GM04503 (cell line): ENCODE data around the gene SLC25A39.

Experiments used
- DNase-seq: peaks from one replicate; pipeline ENCODE4 v3.0.0-alpha.2; 2012; ENCODE audit warnings: low read depth

Gene SLC25A39

DNA sequence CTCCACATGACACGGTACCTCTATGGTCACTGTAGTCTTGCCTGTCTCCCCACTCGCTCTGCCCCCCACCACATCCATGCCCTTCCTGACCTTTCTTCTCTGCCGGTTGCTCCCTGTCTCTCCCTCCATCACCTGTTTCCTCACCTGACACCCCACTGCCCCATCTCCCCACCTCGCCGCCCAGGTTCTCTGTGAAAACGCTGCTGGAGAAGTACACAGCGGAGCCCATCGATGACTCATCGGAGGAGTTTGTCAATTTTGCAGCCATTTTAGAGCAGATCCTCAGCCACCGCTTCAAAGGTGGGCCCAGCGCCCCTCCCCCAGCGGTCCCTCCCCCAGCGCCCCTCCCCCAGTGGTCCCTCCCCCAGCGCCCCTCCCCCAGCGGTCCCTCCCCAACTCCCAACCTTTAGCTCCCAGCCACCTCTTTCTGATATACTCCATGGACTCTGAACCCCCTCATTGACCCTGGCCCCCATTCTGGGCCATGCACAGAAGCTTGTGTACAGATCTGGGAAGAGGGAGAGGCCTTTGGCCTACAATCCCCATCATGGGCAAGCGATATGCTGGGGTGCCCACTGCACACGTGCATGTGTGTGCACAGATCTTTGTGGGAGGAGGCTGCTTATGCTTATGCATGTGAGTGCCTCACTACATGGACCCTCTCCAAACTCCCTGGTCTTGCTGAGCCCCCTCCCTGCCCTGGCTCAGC is 12.1 kb downstream of the SLC25A39 start:
- no peak for DNase-seq

DNA sequence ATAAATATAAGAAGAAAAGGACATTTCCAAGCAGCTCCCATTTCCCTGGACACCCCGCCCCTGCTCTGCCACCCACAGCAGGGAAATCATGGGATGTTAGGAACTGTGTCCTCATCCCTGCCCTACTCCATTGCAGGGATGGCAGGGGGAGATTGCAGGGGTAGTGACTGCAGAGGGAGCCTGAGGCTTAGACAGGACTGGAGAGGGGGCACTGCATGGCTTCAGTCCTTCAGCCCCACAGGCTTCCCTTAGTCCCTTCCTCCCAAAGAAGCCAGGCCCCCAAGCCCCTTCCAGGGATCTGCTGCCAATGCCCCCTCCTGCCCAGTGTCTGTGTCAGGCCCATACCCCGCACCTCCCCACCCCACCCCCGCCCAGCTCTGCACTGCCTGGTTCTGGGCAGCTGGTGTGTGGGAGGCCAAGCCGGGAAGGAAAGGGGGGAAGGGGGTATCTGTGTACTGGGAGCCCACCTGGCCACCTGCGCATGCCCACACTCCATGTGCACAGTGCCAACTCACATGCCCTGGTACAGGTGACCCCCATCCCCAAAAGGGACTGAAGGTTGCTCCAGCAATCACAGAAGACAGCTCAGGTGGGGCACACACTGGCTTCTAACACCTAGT is 13.0 kb downstream of the SLC25A39 start:
- no peak for DNase-seq

DNA sequence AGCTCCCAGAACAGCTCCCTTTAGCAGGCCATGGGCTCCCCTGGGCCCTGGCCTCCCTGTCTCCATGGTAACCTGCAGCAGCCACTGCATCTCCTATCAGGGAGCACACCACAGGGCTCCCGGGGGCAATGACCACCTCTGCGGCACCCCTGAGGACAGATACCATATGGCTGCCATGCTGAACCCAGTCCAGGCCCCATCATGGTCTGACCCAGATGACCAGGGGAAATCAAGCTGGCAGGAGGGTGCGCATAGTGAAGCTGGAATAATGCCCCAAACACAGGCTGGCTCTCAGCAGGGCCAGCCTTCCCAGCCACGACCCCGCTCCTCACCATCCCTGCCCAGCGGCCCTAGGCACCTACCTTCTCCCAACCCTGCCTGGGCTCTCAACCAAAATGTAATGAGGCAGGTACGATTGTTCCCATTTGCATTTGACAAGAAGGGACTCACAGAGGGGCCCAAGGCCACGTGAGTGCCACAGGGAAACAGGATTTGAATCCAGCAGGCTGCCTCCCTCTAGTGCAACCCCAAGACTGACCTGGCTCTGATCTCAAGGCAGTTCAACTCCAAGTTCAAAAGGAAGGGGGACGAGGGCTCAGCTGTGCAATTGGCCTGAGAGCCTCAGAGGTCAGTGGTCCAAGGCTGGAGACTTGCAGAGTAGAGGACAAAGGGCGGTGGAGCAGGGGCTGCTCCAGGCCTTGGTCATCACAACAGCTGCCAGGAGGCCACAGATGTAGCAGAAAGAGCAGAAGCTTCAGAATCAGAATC is 13.8 kb downstream of the SLC25A39 start:
- no peak for DNase-seq

DNA sequence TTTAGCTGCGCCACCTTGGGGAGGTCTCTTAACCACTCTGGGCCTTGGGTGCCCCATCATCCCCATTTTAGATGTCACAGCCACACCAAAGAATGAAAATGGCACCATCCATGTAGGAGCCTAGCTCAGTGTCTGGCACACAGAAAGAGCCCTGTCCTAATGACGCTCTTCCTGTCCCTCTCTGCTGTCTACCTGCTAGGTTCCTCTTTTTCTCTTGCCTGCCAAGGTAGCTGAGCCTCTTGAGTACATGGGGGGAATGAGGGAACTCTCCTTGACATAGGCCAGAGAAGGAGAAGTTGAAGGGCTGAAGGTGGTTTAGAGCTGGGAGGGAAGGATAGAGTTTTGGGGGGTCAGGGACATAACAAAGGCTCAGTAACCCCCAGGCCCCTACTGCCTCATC is 14.4 kb downstream of the SLC25A39 start:
- DNase-seq: no peak

DNA sequence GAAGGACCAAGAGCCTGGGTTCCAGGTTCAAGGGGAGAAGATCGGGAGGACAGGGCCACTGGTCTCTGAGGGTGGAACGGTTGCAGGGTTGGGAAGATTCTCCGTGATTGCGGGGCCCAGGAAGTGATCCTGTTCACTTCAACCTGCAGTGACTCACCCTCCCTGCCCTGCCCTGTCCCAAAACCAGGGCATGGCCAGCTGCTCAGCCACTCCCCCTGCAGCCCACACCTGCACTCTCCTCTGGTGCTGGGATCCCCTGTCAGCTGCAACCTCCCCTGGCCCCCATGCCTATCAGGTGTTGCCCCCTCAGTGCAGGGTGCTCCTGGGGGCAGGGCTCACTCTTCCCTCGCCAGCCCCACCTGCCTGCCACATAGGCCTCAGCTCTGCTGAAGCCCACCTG is 15.2 kb downstream of the SLC25A39 start:
- no peak for DNase-seq

DNA sequence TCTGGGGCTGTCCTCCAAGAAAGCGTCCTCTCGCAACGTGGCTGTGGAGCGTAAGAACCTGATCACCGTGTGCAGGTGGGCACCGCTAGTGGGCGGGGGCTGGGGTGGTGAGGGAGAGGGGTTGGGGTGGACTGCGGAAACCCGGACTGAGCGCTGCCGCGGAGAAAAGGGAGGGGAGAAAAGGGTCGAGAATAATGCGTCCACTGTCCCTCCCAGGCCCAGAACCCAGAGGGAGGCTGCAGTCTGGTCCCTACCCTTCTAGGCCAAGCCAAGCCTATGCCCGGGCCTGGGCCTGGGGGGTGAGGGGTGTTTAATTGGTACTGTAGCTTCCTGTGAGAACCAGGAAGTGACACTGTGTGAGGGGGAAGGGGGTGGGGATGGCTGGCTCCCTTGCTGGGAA is 15.8 kb downstream of the SLC25A39 start:
- DNase-seq: no peak

DNA sequence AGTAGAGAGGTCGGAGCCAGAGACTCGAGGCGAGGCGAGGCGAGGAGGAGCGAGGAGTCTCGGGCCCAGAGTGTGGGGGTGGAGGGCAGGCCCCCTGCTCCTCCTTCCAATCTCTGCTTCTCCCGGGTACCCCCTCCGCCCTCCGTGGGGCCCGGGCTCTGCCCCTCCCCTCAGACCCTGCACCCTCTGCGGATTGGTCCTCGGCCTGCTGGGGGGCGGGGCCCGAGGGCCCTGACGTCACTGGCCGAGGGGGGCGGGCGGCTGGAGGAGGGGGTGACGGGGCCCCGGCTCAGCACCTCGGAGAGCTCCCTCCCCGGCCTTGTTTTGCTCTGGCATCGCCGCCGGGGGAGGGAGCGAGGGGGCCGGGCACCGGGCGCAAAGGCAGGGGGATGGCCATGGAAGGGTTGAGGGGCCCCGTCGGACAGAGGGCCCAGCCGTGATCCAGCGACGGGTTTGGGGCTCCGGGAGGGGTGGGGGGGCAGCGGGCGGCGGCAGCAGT is 16.3 kb downstream of the SLC25A39 start, which contains the start of gene RUNDC3A:
RUNDC3A (plus strand) TSS at position 282 of the 499 bp plus-strand sequence. CDS start 232 bp downstream, outside the sequence.
- DNase-seq: no peak

DNA sequence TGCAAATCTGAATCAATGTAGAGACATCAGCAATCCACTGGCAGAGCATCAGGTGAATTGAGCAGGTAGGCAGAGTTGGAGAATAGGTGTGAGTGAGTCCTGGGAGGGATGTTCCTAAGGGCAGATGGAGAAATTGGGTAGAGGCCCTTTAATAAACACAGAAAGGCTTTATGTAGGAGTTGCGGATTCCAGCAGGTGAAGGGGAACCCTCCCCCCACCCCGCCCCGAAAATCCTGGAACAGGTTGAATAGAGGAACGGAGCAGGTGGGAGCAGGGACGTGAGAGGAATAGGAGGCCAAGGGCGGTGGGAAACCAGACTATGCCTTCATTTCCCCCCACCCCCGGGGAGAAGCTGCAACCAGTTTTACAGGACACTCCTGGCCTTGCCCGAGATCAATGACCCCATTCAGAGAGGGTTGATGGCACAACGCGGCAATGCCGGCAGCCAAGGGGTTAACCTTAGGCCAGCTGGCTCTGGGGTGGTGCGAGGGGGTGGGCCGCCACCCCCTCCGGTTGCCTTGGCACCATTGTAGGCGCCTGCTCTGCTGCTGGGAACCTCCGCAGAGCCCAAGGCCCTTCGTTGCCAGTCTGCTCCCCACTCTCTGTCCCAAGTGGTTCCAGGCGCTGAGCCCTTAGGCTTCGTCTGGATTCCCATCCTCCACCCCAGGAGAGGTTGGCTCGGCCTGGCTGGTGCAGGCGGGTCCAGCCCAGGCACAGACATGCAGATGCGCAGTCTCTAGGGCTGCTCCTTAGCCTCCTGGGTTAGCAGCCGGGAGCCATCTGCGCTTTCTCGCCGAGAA is 17.0 kb downstream of the SLC25A39 start:
- DNase-seq: no peak

DNA sequence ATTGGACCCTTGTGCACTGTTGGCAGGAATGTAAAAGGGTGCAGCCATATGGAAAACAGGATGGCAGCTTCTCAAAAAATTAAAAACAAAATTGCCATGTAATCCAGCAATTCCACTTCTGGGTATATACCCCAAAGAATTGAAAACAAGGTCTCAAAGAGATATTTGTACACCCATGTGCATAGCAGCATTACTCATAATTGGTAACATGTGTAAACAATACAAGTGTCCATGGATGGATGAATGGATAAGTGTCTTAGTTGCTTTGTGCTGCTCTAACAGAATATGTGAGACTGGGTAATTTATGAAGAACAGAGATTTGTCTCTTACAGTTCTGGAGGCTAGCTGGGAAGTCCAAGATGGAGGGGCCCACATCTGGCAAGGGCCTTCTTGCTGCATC is 20.0 kb downstream of the SLC25A39 start:
- DNase-seq: no peak

DNA sequence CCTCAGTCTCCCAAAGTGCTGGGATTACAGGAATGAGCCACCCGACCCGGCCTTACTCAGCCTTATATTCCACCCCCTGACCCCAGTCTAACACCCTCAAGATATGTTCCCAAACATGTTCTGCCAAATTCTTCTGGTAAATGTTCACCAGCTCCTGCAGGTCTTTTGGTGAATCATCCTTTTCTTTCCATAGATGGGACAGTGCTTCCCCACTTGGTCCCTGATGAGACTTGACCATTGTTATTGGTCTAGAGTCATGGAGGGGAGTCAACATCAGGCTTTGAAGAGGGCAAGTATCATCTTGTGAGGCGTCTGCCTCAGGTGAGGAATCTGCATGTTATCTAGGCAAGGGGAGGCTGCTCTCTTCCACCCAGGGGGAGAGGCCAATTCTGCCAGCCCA is 26.6 kb downstream of the SLC25A39 start:
- DNase-seq: no peak

DNA sequence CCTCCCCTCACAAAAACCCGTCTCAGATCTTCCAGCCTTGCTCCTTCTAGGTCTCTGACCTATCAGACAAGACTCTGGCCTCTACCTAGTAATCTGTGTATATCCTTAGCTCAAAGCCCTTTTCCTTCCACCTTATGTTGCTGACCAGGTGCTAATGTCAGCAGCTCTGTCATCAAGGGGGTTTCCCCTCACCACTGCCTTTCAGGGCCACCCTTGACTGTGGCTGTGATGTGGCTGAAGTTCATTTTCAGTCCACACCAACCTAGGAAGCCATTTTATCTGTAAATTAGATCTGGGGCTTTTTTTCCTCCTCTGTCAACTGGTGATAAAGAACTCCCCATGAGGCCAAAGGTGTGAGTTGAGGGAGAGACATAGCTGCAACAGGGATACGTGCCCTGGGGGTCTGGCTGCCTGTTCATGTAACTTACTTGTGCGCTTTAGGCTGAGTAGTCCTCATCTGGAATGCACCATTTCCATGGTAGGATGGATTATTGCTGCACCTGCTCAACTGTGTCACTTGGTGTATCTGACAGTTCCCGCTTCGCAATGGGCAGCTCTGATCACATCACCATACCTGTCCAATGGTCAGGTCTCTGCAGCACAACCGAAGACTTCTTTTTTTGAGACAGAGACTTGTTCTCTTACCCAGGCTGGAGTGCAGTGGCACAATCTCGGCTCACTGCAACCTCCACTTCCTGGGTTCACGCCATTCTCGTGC is 31.0 kb downstream of the SLC25A39 start:
- no peak for DNase-seq

DNA sequence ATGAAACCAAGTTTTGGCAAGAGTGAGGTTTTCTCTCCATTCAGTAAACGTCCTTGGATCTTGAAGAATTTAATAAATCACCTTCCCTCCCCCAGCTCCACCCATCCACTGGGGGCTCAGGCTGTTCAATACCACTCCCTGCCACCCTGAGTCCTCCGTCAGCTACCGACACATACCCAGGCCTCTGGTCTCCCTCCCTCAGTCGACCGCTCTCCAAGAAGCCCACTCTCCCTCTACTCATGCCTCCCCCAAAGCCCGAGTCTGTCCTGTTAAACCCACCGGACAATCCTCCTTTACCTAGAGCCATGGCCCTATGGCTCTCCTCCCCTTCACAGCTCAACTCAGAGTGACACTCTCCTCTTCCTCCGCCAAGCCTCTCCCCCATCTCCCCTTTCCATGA is 37.0 kb downstream of the SLC25A39 start:
- no peak for DNase-seq

DNA sequence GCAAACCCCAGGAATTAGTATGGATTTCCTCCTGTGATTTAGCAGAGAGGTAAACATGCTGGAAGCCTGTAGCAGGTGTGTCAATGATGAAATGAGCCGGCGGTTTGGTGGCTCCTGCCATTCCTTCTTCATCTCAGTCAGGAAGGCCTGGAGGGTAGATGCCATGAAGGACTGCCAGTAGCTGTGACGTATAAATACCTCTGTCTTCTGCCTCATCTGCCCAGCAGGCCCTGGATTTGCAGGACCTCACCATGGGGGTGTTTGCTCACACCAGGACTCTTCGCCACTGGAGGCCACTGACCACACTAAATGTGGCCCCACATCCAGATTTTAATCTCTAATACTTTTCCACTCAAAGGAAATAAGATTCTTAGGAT is 40.6 kb downstream of the SLC25A39 start:
- no peak for DNase-seq

DNA sequence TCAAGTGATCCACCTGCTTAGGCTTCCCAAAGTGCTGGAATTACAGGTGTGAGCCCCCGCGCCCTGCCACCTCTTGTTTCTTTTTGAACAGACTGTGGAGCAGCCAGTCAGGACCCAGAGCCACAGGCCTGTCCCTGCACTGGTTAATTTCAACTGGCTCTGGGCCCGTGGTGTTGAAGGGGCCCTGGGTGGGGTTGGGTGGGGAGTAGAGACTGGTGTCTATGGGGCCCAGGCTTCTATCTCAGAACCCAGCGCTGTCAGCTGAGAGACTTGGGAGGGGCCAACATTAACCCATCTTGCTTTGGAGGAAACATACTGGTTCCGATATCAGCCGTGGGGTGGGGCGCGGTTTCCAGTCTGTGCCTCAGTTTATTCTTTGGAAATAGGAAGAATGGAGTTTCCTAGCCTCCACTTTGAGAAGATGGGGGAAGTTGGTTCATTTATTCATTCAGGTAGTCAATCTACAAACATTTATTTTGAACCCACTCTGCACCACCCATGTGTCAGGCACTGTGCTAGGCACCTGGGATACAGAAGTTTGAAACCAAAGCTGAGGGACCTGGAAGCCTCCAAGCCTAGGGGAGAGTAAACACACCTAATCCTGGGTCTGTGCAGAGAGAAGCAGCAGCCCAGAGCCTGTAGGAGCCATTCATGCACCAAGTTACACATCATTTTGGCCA is 41.1 kb downstream of the SLC25A39 start:
- no peak for DNase-seq

DNA sequence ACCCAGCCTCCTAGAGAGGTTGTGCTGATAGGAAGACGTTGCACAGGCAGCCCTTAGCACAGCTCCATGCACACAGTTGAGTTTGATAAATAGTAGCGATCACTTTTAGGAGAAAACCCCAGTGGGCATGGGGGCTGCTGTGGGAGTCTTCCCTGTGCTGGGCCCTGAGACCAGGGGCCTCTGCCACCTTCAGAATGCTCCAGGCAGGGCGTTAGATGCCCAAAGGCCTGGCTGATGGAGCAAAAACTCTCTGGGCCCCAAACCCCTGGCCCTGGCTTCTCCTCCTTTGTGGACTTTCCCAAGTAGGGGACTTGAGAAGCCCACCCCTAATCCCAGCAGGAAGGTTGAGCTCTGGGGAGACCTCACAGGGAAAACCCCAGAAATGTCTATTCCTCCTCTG is 42.4 kb downstream of the SLC25A39 start:
- no peak for DNase-seq

DNA sequence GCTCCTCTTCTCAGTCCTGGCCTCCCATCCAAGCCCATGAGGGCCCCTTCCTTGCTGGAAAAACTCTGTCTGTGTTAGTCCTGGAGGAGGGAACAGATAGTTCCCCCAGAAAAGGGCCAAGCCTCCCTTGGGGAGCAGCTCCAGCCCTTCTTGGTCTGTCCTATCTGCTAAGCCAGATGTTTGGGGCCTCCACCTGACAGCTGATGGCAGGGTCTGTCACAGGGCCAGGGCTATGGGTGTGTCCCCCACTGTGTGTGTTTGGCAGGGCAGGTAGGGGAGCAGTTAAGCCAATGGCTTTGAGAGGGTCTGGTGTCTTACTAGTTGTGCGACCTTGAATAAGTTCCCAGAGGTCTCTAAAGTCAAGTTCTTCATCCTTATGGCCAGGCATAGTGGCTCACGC is 43.1 kb downstream of the SLC25A39 start:
- no peak for DNase-seq

DNA sequence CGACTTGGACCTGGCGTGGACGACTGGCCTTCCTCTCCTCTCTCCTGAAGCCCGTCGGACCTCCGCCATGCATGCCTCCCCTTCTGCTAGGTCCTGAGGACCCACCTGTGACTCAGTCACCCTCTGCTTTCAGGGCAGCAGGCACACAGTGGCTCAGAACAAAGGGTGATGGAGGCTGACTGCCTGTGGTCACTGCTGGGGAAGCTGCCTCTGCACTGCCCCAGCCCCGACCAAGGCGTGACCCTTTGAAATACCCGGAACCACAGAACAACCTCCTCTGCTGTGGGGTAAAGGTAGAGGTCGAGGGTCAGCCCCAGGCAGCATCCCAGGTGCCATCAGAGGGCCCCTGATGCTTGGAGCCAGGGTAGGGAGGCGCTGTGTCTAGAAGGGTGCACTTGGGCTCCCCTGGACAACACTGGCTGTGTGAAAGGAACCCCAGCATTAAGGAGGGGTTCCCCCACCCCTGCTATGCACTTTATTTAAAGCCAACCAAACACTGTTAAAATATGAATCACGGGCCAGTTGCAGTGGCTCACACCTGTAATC is 44.2 kb downstream of the SLC25A39 start:
- DNase-seq: no peak

DNA sequence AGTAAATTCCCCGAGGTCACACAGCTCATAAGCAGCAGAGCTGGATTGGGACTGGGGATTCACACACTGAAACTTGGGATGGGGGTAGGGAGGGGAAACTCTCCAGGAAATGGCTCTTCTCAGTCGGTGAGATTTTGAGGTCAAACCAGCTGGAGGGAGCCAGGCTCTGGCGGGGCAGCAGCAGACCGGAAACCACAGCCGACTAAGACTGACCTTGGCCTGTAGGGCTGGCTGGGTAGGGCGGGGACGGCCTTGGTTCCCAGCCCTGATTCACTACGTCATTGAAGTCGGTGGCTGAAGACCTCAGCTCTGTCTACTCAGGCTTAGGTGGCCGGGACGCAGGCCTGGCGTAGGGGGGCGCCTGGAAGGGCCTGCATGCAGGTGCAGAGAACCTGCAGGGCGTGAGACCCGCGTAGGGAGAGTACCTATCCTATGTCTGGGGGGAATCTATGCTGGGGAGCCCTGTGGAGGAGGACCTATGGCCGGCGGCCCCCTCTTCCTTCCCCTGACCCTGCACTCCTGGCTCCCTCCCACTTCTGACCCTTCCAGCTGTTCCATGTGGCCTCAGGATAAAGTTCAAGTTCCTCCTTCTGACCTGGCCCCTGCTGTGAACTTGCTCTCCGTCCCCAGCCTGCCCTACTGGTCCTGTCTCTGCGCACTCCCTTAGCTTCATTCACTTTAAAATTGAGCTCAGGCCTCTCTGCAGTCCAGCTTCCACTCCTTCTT is 44.8 kb downstream of the SLC25A39 start:
- DNase-seq: peak; percentile 56

DNA sequence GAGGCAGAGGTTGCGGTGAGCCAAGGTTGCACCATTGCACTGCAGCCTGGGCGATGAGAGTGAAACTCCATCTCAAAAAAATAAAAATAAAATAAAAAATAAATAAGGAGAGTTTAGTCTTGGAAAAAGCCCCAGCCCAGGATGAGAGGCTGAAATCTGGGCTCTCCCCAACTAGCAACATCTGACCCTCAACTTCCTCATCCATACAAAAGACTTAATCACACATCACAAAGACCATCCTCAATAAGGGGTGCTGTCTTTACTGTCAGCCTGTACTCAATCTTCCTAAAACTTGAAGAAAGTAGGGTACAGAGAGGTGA is 45.3 kb downstream of the SLC25A39 start:
- no peak for DNase-seq

DNA sequence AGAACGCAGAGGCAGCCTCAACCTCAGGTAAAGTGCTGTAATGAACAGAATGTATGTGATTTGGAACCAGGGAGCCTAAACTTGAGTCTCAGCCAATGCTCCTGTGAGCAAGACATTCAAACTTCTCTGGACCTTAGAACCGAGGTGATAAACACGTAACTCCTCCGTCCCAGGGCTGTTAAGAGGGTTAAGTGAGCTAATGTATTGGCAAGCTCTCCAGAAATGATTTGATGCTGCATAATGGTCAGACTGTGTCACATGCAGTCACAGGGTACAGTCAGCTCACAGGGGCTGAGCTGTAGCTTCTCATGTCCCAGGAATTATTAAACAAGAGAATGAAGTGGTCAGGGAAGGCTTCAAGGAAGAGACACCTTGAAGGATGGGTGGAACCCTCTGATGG is 46.6 kb downstream of the SLC25A39 start:
- peak; percentile 16 for DNase-seq
